ENCODE data around the gene DISC1.
A peak's percentile ranks its signal among the peaks of the same experiment; 100 is the strongest.

Gene DISC1

DNA sequence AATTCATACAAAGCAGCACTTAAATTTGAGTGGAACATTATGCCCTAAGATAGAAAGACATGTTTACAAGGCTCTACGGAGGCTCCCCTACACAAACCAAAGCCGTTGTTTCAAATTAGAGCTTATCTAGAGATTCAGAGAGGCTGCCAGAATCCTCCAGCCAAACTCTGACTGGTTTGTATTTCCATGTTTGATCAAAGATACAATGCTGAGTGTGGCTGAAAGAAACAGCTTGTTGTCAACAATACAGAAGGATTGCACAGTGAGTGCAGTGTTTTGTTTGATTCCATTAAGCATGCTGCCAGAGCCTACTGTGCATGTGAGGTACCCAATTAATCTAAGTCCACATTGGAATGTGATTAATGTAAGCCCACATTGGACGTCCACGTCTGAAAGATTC lies 402.7 kb downstream of the DISC1 start:
- H3K4me3 ChIP-seq (replicated peaks in 1 of 2; ENCODE audit: low read depth in 2 of 2, low read length in 2 of 2): no peak overlapping the region
- TF ChIP-seq, protein P1, sequence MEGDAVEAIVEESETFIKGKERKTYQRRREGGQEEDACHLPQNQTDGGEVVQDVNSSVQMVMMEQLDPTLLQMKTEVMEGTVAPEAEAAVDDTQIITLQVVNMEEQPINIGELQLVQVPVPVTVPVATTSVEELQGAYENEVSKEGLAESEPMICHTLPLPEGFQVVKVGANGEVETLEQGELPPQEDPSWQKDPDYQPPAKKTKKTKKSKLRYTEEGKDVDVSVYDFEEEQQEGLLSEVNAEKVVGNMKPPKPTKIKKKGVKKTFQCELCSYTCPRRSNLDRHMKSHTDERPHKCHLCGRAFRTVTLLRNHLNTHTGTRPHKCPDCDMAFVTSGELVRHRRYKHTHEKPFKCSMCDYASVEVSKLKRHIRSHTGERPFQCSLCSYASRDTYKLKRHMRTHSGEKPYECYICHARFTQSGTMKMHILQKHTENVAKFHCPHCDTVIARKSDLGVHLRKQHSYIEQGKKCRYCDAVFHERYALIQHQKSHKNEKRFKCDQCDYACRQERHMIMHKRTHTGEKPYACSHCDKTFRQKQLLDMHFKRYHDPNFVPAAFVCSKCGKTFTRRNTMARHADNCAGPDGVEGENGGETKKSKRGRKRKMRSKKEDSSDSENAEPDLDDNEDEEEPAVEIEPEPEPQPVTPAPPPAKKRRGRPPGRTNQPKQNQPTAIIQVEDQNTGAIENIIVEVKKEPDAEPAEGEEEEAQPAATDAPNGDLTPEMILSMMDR (IDR thresholded peaks at IDR 0.05; ENCODE audit: low read depth, low read length): no peak
- DNase-seq (ENCODE audit: low read depth in 2 of 2): peak in 1 of 2 donors; percentile 33

DNA sequence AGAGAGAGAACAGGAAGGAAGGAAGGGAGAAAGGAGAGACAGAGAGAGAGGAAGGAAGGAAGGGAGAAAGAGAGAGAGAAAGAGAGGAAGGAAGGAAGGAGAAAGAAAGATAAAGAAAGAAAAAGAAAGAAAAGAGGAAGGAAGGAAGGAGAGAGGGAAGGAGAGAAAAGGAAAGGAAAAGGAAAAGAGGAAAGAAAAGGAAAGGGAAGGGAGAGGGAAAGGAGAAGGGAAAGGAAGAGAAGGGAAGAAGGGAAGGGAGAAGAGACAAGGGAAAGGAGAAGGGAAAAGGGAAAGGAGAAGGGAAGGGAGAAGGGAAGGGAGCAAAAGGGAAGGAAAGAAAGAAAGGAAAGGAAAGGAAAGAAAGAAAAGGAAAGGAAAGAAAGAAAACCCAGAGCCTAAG lies 404.6 kb downstream of the DISC1 start:
- no peak overlapping the region for H3K4me3 ChIP-seq (replicated peaks in 1 of 2; ENCODE audit: low read depth in 2 of 2, low read length in 2 of 2)
- TF ChIP-seq, protein P1 (IDR thresholded peaks at IDR 0.05; ENCODE audit: low read depth, low read length): no peak
- no peak for DNase-seq (ENCODE audit: low read depth in 2 of 2)

DNA sequence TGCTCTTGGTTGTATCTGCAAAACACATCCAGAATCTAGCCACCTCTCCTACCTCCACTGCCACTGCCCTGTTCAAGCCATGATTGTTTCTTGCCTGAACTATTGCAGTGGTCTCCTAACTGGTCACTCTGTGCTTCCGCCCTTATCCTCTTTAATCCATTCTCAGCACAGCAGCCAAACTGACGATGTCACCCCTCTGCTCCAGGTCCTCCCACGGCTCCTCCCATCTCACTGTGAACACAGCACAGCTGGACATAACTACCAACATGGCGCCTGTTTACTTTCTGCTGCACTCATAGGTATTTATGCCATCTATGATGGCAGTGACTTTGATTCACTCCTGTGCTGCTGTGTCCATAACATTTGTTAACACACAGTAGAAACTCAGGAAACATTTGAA lies 406.7 kb downstream of the DISC1 start:
- H3K4me3 ChIP-seq (replicated peaks in 1 of 2; ENCODE audit: low read depth in 2 of 2, low read length in 2 of 2): no peak overlapping the region
- TF ChIP-seq, protein P1 (IDR thresholded peaks at IDR 0.05; ENCODE audit: low read depth, low read length): no peak
- no peak for DNase-seq (ENCODE audit: low read depth in 2 of 2)

DNA sequence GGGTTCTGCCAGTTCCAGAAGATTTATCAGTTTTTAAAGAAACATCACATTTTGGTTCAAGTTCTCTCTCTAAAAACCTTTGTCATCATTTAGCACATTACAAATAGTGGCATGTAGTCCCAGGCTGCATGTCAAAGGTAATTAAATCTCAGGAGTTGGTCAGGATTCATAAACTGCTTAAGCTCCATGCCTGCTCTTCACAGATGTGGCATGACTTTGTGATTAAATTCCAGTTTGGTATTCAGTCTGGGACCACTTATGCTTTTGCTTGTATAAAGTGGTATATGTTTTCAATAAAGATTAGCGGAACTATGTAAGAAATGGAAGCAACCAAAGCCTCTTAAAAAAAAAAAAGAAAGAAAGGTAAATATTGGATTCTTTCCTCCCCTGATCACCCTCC lies 408.0 kb downstream of the DISC1 start:
- TF ChIP-seq, protein P1 (IDR thresholded peaks at IDR 0.05; ENCODE audit: low read depth, low read length): no peak
- no peak for DNase-seq (ENCODE audit: low read depth in 2 of 2)
- no peak overlapping the region for H3K4me3 ChIP-seq (replicated peaks in 1 of 2; ENCODE audit: low read depth in 2 of 2, low read length in 2 of 2)

DNA sequence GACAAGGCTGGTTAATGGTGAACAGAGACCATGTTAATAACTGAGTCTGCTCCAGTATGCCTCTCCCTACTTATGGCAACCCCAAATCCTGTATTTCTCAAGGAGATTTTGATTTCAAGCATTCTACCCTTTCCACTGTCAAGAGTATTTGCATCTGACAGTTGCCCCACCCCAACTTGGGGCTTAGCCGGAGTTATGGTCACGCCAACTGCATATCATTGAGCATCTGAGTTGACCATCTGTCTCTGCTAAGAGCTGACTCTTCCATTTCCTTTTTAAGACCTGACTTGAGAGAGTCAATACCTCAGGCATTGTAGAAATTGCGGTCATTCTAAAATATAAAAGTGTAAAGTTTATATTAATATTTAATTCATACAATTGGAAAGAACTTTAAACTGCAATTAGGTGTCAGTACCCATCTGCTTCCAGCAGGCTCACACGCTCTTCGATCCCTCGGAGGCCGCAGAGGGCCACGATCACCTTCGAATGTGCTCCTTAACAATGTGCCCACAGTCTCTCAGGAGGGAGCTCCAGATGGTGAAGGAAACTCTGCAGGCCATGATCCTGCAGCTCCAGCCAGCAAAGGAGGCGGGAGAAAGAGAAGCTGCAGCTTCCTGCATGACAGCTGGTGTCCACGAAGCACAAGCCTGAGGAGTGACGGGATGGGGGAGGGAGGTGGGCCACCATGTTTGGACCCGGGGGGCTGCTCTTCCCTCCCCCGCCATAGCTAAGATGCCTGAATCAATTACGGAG lies 409.8 kb downstream of the DISC1 start:
- DNase-seq (ENCODE audit: low read depth in 2 of 2): no peak
- TF ChIP-seq, protein P1 (IDR thresholded peaks at IDR 0.05; ENCODE audit: low read depth, low read length): no peak
- H3K4me3 ChIP-seq (replicated peaks in 1 of 2; ENCODE audit: low read depth in 2 of 2, low read length in 2 of 2): no peak overlapping the region

DNA sequence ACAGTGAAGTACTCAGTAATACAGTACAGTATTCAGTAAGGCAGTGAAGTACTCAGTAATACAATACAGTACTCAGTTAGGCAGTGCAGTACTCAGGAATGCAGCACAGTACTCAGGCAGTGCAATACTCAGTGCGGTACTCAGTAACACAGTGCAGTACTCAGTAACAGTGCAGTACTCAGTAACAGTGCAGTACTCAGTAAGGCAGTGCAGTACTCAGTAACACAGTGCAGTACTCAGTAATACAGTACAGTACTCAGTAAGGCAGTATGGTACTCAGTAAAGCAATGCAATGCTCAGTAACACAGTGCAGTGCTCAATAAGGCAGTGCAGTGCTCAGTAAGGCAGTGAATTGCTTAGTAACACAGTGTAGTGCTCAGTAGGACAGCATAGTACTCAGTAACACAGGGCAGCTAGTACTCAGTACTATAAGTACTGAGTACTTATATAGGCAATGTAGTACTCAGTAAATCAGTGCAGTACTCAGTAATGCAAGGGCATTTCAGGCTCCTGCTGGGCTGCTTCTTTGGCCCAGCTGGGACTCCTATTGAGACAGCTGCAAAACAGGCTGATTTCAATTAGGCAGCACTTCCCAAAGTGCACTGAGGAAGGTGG lies 411.3 kb downstream of the DISC1 start:
- TF ChIP-seq, protein P1 (IDR thresholded peaks at IDR 0.05; ENCODE audit: low read depth, low read length): no peak
- DNase-seq (ENCODE audit: low read depth in 2 of 2): no peak
- H3K4me3 ChIP-seq (replicated peaks in 1 of 2; ENCODE audit: low read depth in 2 of 2, low read length in 2 of 2): no peak overlapping the region

Measured in cardiac fibroblast (primary cell).